Left lung (tissue), 14 donors: ENCODE results near the gene CEBPZ. TPM values are rescaled to one million over a fixed set of nuclear protein-coding genes. Genes with fewer than 3 reads are reported as not detected.

Experiments used
- ATAC-seq: fragments of 200-7000 bp; cut with Tn5 transposase; one replicate; pipeline ENCODE4 v1.9.1; 2020; ENCODE audit warnings: moderate library complexity
- DNase-seq, 4 donors: peaks; one replicate each; pipeline ENCODE4 v3.0.0-alpha.2; 2013 to 2020
- H3K27ac ChIP-seq, 2 donors: fragments of 200-600 bp; sonication (generic) in 1 of 2; one replicate each; pipeline versions ENCODE4 v1.5.0 to v1.8.0; 2020 to 2021
- H3K27me3 ChIP-seq, 2 donors: fragments of 200-600 bp; sonication (generic) in 1 of 2; one replicate each; pipeline versions ENCODE4 v1.5.0 to v1.8.0; 2020 to 2021
- H3K36me3 ChIP-seq, 2 donors: fragments of 200-600 bp; sonication (generic) in 1 of 2; one replicate each; pipeline versions ENCODE4 v1.5.0 to v1.8.0; 2020 to 2021
- H3K4me1 ChIP-seq, 2 donors: fragments of 200-600 bp; one replicate each; pipeline ENCODE4 v1.8.0; 2021
- H3K4me3 ChIP-seq, 2 donors: fragments of 200-600 bp; sonication (generic) in 1 of 2; one replicate each; pipeline versions ENCODE4 v1.5.0 to v1.8.0; 2020 to 2021; ENCODE audit warnings: mild to moderate bottlenecking in 1 of 2
- H3K9me3 ChIP-seq, 2 donors: fragments of 200-600 bp; sonication (generic) in 1 of 2; one replicate each; pipeline versions ENCODE4 v1.5.0 to v1.8.0; 2020 to 2021
- CTCF ChIP-seq, 2 donors: fragments of 200-600 bp; sonication (generic) in 1 of 2; IDR thresholded peaks; one replicate each; pipeline versions ENCODE4 v1.5.0 to v1.8.0; 2021; ENCODE audit warnings: antibody characterized with exemption in 2 of 2
- intact Hi-C, 2 donors: fragments of 100-400 bp; cut with DNase I; formaldehyde crosslinking; loops; one replicate each; pipeline versions ENCODE4 v1.11.2 to v1.14.2; 2022
- long read RNA-seq, 12 donors: library from polyadenylated mRNA in 2 of 12; unstranded in 2 of 12; transcript quantifications; one replicate each; pipeline ENCODE4 v2.0.0 and lab custom pipeline, GENCODE V29; 2019 to 2026
- polyA plus RNA-seq, 6 donors: library from polyadenylated mRNA; unstranded; fragments of 120-200 nt; gene quantifications; one replicate each; pipeline ENCODE4 v1.2.1, GENCODE V29; 2013; ENCODE audit not compliant: insufficient read length in 6 of 6
- total RNA-seq, 2 donors: library from RNA; stranded (reverse); fragmentation: NEBNext Ultra II Directional; extraction: Animal tissue kit (Norgen Biotek cat#: 25700); gene quantifications; one replicate each; pipeline ENCODE4 v1.2.1, GENCODE V29; 2021
- donor health status: DM: no; HTN: yes; CAD: no.
- donor health status: DM: no; HTN: no; CAD: no.

CEBPZ gene
- 10 to 100 TPM; 36.0 to 42.5 TPM for total RNA-seq
- 10 to 100 TPM; 68.5 to 81.2 (median 73.2) TPM for polyA plus RNA-seq
- long read RNA-seq, donor 1, transcript CEBPZ-203 (5 exons, 611 nt) = major isoform, 23 of 85 reads
- long read RNA-seq, donor 1, transcript CEBPZ-201 (16 exons, 3,463 nt) = minor isoform, 5 of 85 reads
- long read RNA-seq, donor 1, partial matches to known transcripts = 57 of 85 reads
- long read RNA-seq, donor 1, other reads (novel, unspliced or antisense) = 0 of 85 reads
- long read RNA-seq, donor 2, transcript CEBPZ-203 (5 exons, 611 nt) = major isoform, 11 of 125 reads
- long read RNA-seq, donor 2, transcript CEBPZ-201 (16 exons, 3,463 nt) = minor isoform, 9 of 125 reads
- long read RNA-seq, donor 2, partial matches to known transcripts = 105 of 125 reads
- long read RNA-seq, donor 2, other reads (novel, unspliced or antisense) = 0 of 125 reads
- long read RNA-seq, donor 3, transcript CEBPZ-201 (16 exons, 3,463 nt) = minor isoform, 6 of 58 reads
- long read RNA-seq, donor 3, transcript CEBPZ-203 (5 exons, 611 nt) = major isoform, 10 of 58 reads
- long read RNA-seq, donor 3, partial matches to known transcripts = 29 of 58 reads
- long read RNA-seq, donor 3, other reads (novel, unspliced or antisense) = 13 of 58 reads
- long read RNA-seq, donor 4, partial matches to known transcripts = 38 of 45 reads
- long read RNA-seq, donor 4, other reads (novel, unspliced or antisense) = 4 of 45 reads
- long read RNA-seq, donor 5, transcript CEBPZ-203 (5 exons, 611 nt) = major isoform, 16 of 50 reads
- long read RNA-seq, donor 5, partial matches to known transcripts = 31 of 50 reads
- long read RNA-seq, donor 5, other reads (novel, unspliced or antisense) = 0 of 50 reads
- long read RNA-seq, donor 6, transcript CEBPZ-203 (5 exons, 611 nt) = major isoform, 15 of 39 reads
- long read RNA-seq, donor 6, transcript CEBPZ-201 (16 exons, 3,463 nt) = minor isoform, 5 of 39 reads
- long read RNA-seq, donor 6, partial matches to known transcripts = 19 of 39 reads
- long read RNA-seq, donor 6, other reads (novel, unspliced or antisense) = 0 of 39 reads
- long read RNA-seq, donor 7, transcript CEBPZ-201 (16 exons, 3,463 nt) = minor isoform, 5 of 22 reads
- long read RNA-seq, donor 7, transcript CEBPZ-203 (5 exons, 611 nt) = major isoform, 10 of 22 reads
- long read RNA-seq, donor 7, partial matches to known transcripts = 7 of 22 reads
- long read RNA-seq, donor 7, other reads (novel, unspliced or antisense) = 0 of 22 reads
- long read RNA-seq, donor 8, transcript CEBPZ-203 (5 exons, 611 nt) = major isoform, 7 of 51 reads
- long read RNA-seq, donor 8, transcript CEBPZ-201 (16 exons, 3,463 nt) = major isoform, 7 of 51 reads
- long read RNA-seq, donor 8, partial matches to known transcripts = 37 of 51 reads
- long read RNA-seq, donor 8, other reads (novel, unspliced or antisense) = 0 of 51 reads
- long read RNA-seq, donor 9 = 0 reads
- long read RNA-seq, donor 10, partial matches to known transcripts = 28 of 28 reads
- long read RNA-seq, donor 10, other reads (novel, unspliced or antisense) = 0 of 28 reads
- long read RNA-seq, donor 11, transcript CEBPZ-203 (5 exons, 611 nt) = major isoform, 21 of 65 reads
- long read RNA-seq, donor 11, partial matches to known transcripts = 36 of 65 reads
- long read RNA-seq, donor 11, other reads (novel, unspliced or antisense) = 5 of 65 reads
- long read RNA-seq, donor 12, transcript CEBPZ-203 (5 exons, 611 nt) = minor isoform, 6 of 33 reads
- long read RNA-seq, donor 12, transcript CEBPZ-201 (16 exons, 3,463 nt) = major isoform, 7 of 33 reads
- long read RNA-seq, donor 12, partial matches to known transcripts = 20 of 33 reads
- long read RNA-seq, donor 12, other reads (novel, unspliced or antisense) = 0 of 33 reads

GRCh38 chr2:37231241-37232130 is at the start of gene CEBPZ, which contains the start of gene NDUFAF7:
CEBPZ (minus strand) TSS chr2:37231596; CDS start chr2:37231567, 29 bp downstream.
NDUFAF7 (plus strand) TSS chr2:37231658; CDS start chr2:37231706, 48 bp downstream.
- Histone ChIP-seq H3K9me3 (no peaks in the 10 kb centered on the region), H3K4me1 (peaks cover 18 to 56% of the 10 kb centered on the region in 2 donors), H3K27me3 (no peaks in the 10 kb centered on the region), H3K27ac (peak within 1 kb of the TSS; percentile 91 to 92), H3K36me3 (peaks cover 0 to 34% of the 10 kb centered on the region in 2 donors), H3K4me3 (peak within 1 kb of the TSS; percentile 65 to 78)
- no peak for TF ChIP-seq CTCF (IDR thresholded peaks at IDR 0.05)
- DNase-seq (peak; percentile 91 to 95 (median 94)), ATAC-seq (peak; percentile 99)
- intact Hi-C loops = no loop called here

- no peak for DNase-seq
- Histone ChIP-seq H3K4me1 (no peaks in the 10 kb centered on the region), H3K9me3 (no peaks in the 10 kb centered on the region), H3K27me3 (no peaks in the 10 kb centered on the region), H3K36me3 (peaks cover 0 to 58% of the 10 kb centered on the region in 2 donors), H3K27ac (no peak overlapping the region), H3K4me3 (no peak overlapping the region)
- intact Hi-C loops = no loop called here
- no peak for TF ChIP-seq CTCF (IDR thresholded peaks at IDR 0.05)
- no peak for ATAC-seq
These were observed 44.9 kb upstream of the CEBPZ start for GRCh38 chr2:37276291-37276690.

- Histone ChIP-seq H3K9me3 (no peaks in the 10 kb centered on the region), H3K4me1 (no peaks in the 10 kb centered on the region), H3K27ac (peak overlapping the region in 1 of 2 donors; percentile 26), H3K27me3 (no peaks in the 10 kb centered on the region), H3K36me3 (peaks cover 0 to 64% of the 10 kb centered on the region in 2 donors), H3K4me3 (no peak overlapping the region)
- TF ChIP-seq CTCF (IDR thresholded peaks at IDR 0.05) = no peak
- ATAC-seq (no peak), DNase-seq (peak in 2 of 4 donors; percentile 5 to 18)
- intact Hi-C loops = no loop called here
These were observed 43.1 kb upstream of the CEBPZ start for GRCh38 chr2:37274359-37274965.
